Endothelial cell of umbilical vein (primary cell): Measurements from ENCODE around the gene NPLOC4. TPM values are rescaled to one million over a fixed set of nuclear protein-coding genes. Genes with fewer than 3 reads are reported as not detected.

Experiments used
- BruUV-seq: library from RNA; stranded (reverse); fragments of 400-500 nt; replicated peaks from 2 replicates; lab custom pipeline; 2021; lab: Mats Ljungman, UMichigan
- CTCF ChIA-PET: fragments of 300-600, 350-600 bp; sonication (Branson Sonifier 250); formaldehyde crosslinking; loops from one replicate; lab custom pipeline; 2021; ENCODE audit warnings: antibody characterized with exemption, inconsistent platforms; lab: Charles Lee
- POLR2A ChIA-PET: fragments of 300-600, 350-600 bp; sonication (Branson Sonifier 250); formaldehyde crosslinking; loops from one replicate; lab custom pipeline; 2021; ENCODE audit warnings: antibody characterized with exemption, inconsistent platforms; lab: Charles Lee
- DNase-seq: peaks from one replicate; pipeline ENCODE4 v3.0.0-alpha.2; 2011; ENCODE audit warnings: low read depth, low spot score
- FAIRE-seq: peaks from 2 replicates; lab custom pipeline; 2011; peaks lifted over from hg19 to GRCh38; lab: Jason Lieb, UNC
- H2AFZ ChIP-seq: 2 replicates; pipeline ENCODE4 v1.6.0; 2012; ENCODE audit warnings: low read depth, low read length, control low read depth, inconsistent platforms
- H3K27ac ChIP-seq: 2 replicates; pipeline ENCODE4 v1.5.1; 2011; ENCODE audit warnings: low read depth, mild to moderate bottlenecking, control low read depth, low read length, moderate library complexity; ENCODE audit not compliant: insufficient read depth
- H3K27me3 ChIP-seq, 2 experiments: 2 replicates each; pipeline versions ENCODE4 v1.6.0 to v1.6.1; 2011; ENCODE audit warnings: low read length in 2 of 2, mixed read lengths in 1 of 2; ENCODE audit not compliant: control insufficient read depth in 2 of 2, insufficient read depth in 2 of 2
- H3K36me3 ChIP-seq, 2 experiments: 2 replicates in 1 of 2; 3 replicates in 1 of 2; pipeline ENCODE4 v1.5.1; 2011; ENCODE audit warnings: low read length in 2 of 2, mild to moderate bottlenecking in 1 of 2, moderate library complexity in 1 of 2; ENCODE audit not compliant: control insufficient read depth in 2 of 2, insufficient read depth in 2 of 2; ENCODE audit errors: extremely low read depth in 1 of 2
- H3K4me1 ChIP-seq: 3 replicates; pipeline ENCODE4 v1.5.1; 2011; ENCODE audit warnings: mild to moderate bottlenecking, low read length; ENCODE audit not compliant: control insufficient read depth, insufficient read depth; ENCODE audit errors: extremely low read depth
- H3K4me2 ChIP-seq: 2 replicates; pipeline ENCODE4 v1.6.1; 2011; ENCODE audit warnings: low read length, control low read depth, mixed read lengths; ENCODE audit not compliant: insufficient read depth
- H3K4me3 ChIP-seq, 3 experiments: fragments of 200-600 bp in 1 of 3; sonication (generic), shearing (Covaris generic) in 1 of 3; replicated peaks in 1 of 3; 2 replicates each; pipeline ENCODE4 v1.5.1; 2011 to 2016; ENCODE audit warnings: control low read depth in 3 of 3, low read length in 3 of 3, mild to moderate bottlenecking in 2 of 3, inconsistent platforms in 1 of 3, low read depth in 1 of 3, moderate library complexity in 1 of 3; ENCODE audit not compliant: insufficient read depth in 1 of 3
- H3K79me2 ChIP-seq: 2 replicates; pipeline ENCODE4 v1.6.0; 2012; ENCODE audit warnings: low read length, inconsistent platforms; ENCODE audit not compliant: control insufficient read depth, insufficient read depth
- H3K9ac ChIP-seq: replicated peaks from 2 replicates; pipeline ENCODE3; 2011; ENCODE audit warnings: low read length, control low read depth; ENCODE audit not compliant: insufficient read depth; ENCODE audit errors: extremely low read depth
- H3K9me1 ChIP-seq: replicated peaks from 3 replicates; pipeline ENCODE4 v1.6.0; 2011; ENCODE audit warnings: mild to moderate bottlenecking, low read length; ENCODE audit not compliant: control insufficient read depth, insufficient read depth; ENCODE audit errors: extremely low read depth
- H3K9me3 ChIP-seq: replicated peaks from 2 replicates; pipeline ENCODE4 v1.5.1; 2012; ENCODE audit warnings: low read length, inconsistent platforms; ENCODE audit not compliant: control insufficient read depth, insufficient read depth
- H4K20me1 ChIP-seq: replicated peaks from 2 replicates; pipeline ENCODE3; 2011; ENCODE audit warnings: mild to moderate bottlenecking, low read length; ENCODE audit not compliant: control insufficient read depth, insufficient read depth; ENCODE audit errors: extremely low read depth
- CTCF ChIP-seq, 2 donors: IDR thresholded peaks; 1 replicate in 1 of 2; 2 replicates in 1 of 2; pipeline ENCODE4 v1.5.1; 2011; ENCODE audit warnings: low read length in 2 of 2, mild to moderate bottlenecking in 2 of 2, moderate library complexity in 2 of 2, control low read depth in 1 of 2, inconsistent platforms in 1 of 2, low read depth in 1 of 2; ENCODE audit not compliant: insufficient read depth in 1 of 2; ENCODE audit errors: extremely low read depth in 1 of 2
- EZH2 ChIP-seq: IDR thresholded peaks from 2 replicates; pipeline ENCODE4 v1.6.1; 2012; ENCODE audit warnings: borderline replicate concordance, low read depth, mild to moderate bottlenecking, moderate library complexity, low read length, inconsistent platforms; ENCODE audit not compliant: severe bottlenecking
- FOS ChIP-seq: IDR thresholded peaks from 2 replicates; pipeline ENCODE4 v1.6.1; 2011; ENCODE audit warnings: mild to moderate bottlenecking, low read length, moderate library complexity, borderline replicate concordance; ENCODE audit not compliant: insufficient read depth
- GATA2 ChIP-seq: IDR thresholded peaks from 2 replicates; pipeline ENCODE4 v1.7.0; 2011; ENCODE audit warnings: low read depth, mild to moderate bottlenecking, moderate library complexity, mixed read lengths, low read length; ENCODE audit not compliant: insufficient read length, insufficient read depth
- JUN ChIP-seq: IDR thresholded peaks from 2 replicates; pipeline ENCODE4 v1.6.1; 2011; ENCODE audit warnings: borderline replicate concordance, low read depth; ENCODE audit not compliant: insufficient read length, insufficient read depth
- MAX ChIP-seq: IDR thresholded peaks from 2 replicates; pipeline ENCODE4 v1.6.1; 2011; ENCODE audit not compliant: insufficient read depth, insufficient read length
- MYC ChIP-seq: IDR thresholded peaks from one replicate; pipeline ENCODE4 v1.6.1; 2011; ENCODE audit warnings: mild to moderate bottlenecking, low read depth, low read length
- POLR2A ChIP-seq: IDR thresholded peaks from 2 replicates; pipeline ENCODE4 v1.6.1; 2012; ENCODE audit warnings: low read depth, mild to moderate bottlenecking, control low read depth, low read length
- POLR2AphosphoS5 ChIP-seq: IDR thresholded peaks from 2 replicates; pipeline ENCODE4 v1.6.1; 2012; ENCODE audit warnings: low read depth, mild to moderate bottlenecking, control low read depth, low read length, moderate library complexity; ENCODE audit not compliant: insufficient read depth
- dilution Hi-C: fragments of 300-500 bp; cut with MboI; formaldehyde crosslinking; loops from one replicate; pipeline ENCODE4 v1.15.0; 2019; ENCODE audit warnings: low sequenced_read_pairs; ENCODE audit not compliant: extremely low pct_ligation_motif_present
- intact Hi-C: fragments of 100-400 bp; cut with micrococcal nuclease; formaldehyde crosslinking; loops from one replicate; pipeline ENCODE4 v1.10.0; 2022
- polyA plus RNA-seq, 4 experiments: library from polyadenylated mRNA; depleted of rRNA in 3 of 4; stranded (reverse) in 3 of 4; unstranded in 1 of 4; fragments of >200 nt; gene quantifications; 2 replicates each; pipeline versions ENCODE4 v1.2.1 to v1.2.3, GENCODE V29; 2011 to 2012; ENCODE audit warnings: missing spikeins in 1 of 4
- total RNA-seq: library from RNA; stranded (reverse); gene quantifications from 2 replicates; pipeline ENCODE4 v1.2.3, GENCODE V29; 2021

NPLOC4 gene
- total and polyA plus RNA-seq, 2 donors (not counting 3 experiments of a cell fraction or from before 2014, with no cell fraction given): 150 to 175 TPM

- ChIA-PET POLR2A (no interaction called here), CTCF (interaction anchor here (1.0 to 1.4 kb wide), 3 partner anchors 9 to 58 kb away, joined by 3 to 4 read pairs (median 3); partner anchors contain the start of gene FAAP100)
- no peak overlapping the region for H3K27ac ChIP-seq
- H3K4me1 ChIP-seq: no peaks in the 10 kb centered on the region
- H3K9me3 ChIP-seq: no peaks in the 10 kb centered on the region
- BruUV-seq: no TSS peak
- no peak overlapping the region for H2AFZ ChIP-seq
- no peak overlapping the region for H3K4me2 ChIP-seq
- no peaks in the 10 kb centered on the region for H4K20me1 ChIP-seq
- intact Hi-C loops: no loop called here
- no peaks in the 10 kb centered on the region for H3K9me1 ChIP-seq
- no peak overlapping the region for H3K4me3 ChIP-seq
- peaks cover 9 to 71% of the 10 kb centered on the region in 2 experiments for H3K36me3 ChIP-seq
- dilution Hi-C loops: no loop called here
- DNase-seq (no peak), FAIRE-seq (no peak)
- peaks cover 3% of the 10 kb centered on the region for H3K79me2 ChIP-seq
- no peaks in the 10 kb centered on the region for H3K27me3 ChIP-seq
- H3K9ac ChIP-seq: no peak overlapping the region
- TF ChIP-seq MAX (no peak), POLR2A (no peak), POLR2AphosphoS5 (no peak), FOS (no peak), JUN (no peak), EZH2 (no peak), GATA2 (no peak), MYC (no peak), CTCF (IDR thresholded peaks at IDR 0.05; ENCODE audit: extremely low read depth in 1 of 2, insufficient read depth in 1 of 2, low read depth in 1 of 2, low read length in 2 of 2) (no peak)
Measured at GRCh38 chr17:81543756-81544155, 93.2 kb downstream of the NPLOC4 start.
